ENCODE results near the gene TEX53.

The TEX53 gene

GRCh38 chr9:114688909-114689610 lies 31.5 kb upstream of the TEX53 start:
- TF ChIP-seq CTCF (IDR thresholded peaks at IDR 0.05; ENCODE audit: insufficient read depth, missing control alignments), result no peak
- DNase-seq (ENCODE audit: insufficient read length, low spot score) (no peak), FAIRE-seq (no peak)

GRCh38 chr9:114688379-114688778 lies 30.8 kb upstream of the TEX53 start:
- FAIRE-seq, result no peak
- DNase-seq (ENCODE audit: insufficient read length, low spot score), result no peak
- no peak for TF ChIP-seq CTCF (IDR thresholded peaks at IDR 0.05; ENCODE audit: insufficient read depth, missing control alignments)

- FAIRE-seq (no peak), DNase-seq (ENCODE audit: insufficient read length, low spot score) (no peak)
Measured at GRCh38 chr9:114687034-114687433, 29.4 kb upstream of the TEX53 start.

GRCh38 chr9:114685951-114686350 lies 28.3 kb upstream of the TEX53 start:
- FAIRE-seq, result no peak
- TF ChIP-seq CTCF (IDR thresholded peaks at IDR 0.05; ENCODE audit: insufficient read depth, missing control alignments), result no peak
- DNase-seq (ENCODE audit: insufficient read length, low spot score), result no peak

More at GRCh38 chr9:114687034-114687433, 29.4 kb upstream of the TEX53 start:
- TF ChIP-seq CTCF (IDR thresholded peaks at IDR 0.05; ENCODE audit: insufficient read depth, missing control alignments), result no peak

- FAIRE-seq (no peak), DNase-seq (ENCODE audit: insufficient read length, low spot score) (no peak)
- TF ChIP-seq CTCF (IDR thresholded peaks at IDR 0.05; ENCODE audit: insufficient read depth, missing control alignments), result no peak
Measured at GRCh38 chr9:114684036-114684435, 26.4 kb upstream of the TEX53 start.

GRCh38 chr9:114682846-114683245 lies 25.2 kb upstream of the TEX53 start:
- no peak for TF ChIP-seq CTCF (IDR thresholded peaks at IDR 0.05; ENCODE audit: insufficient read depth, missing control alignments)
- DNase-seq (ENCODE audit: insufficient read length, low spot score), result no peak
- no peak for FAIRE-seq

GRCh38 chr9:114681594-114682332 lies 24.2 kb upstream of the TEX53 start, which contains the start of gene TEX48:
Gene TEX48, minus strand, starts transcription at chr9:114682192. Its CDS starts 10,469 bp downstream, at chr9:114671723.
- DNase-seq (ENCODE audit: insufficient read length, low spot score) (no peak), FAIRE-seq (no peak)
- TF ChIP-seq CTCF (IDR thresholded peaks at IDR 0.05; ENCODE audit: insufficient read depth, missing control alignments), result peak; percentile 69

All from D721Med (cell line).